WTC11 (cell line): ENCODE results near the gene NATD1. TPM values are rescaled to one million over a fixed set of nuclear protein-coding genes. Genes with fewer than 3 reads are reported as not detected.
A peak's percentile ranks its signal among the peaks of the same experiment; 100 is the strongest.

Experiments
- ATAC-seq: fragments of 200-7000 bp; cut with Tn5 transposase; 2 replicates; pipeline ENCODE4 v1.10.0; 2021; ENCODE audit warnings: mild to moderate bottlenecking, moderate library complexity
- CTCF ChIA-PET: fragments of 300-600 bp; sonication (Branson Sonifier 250); formaldehyde crosslinking; loops from one replicate; lab custom pipeline; 2021; ENCODE audit warnings: antibody characterized with exemption; lab: Charles Lee
- POLR2A ChIA-PET: fragments of 350-600 bp; sonication (Branson Sonifier 250); formaldehyde crosslinking; loops from one replicate; lab custom pipeline; 2021; ENCODE audit warnings: antibody characterized with exemption; lab: Charles Lee
- DNase-seq: peaks from one replicate; pipeline ENCODE4 v3.0.0; 2021; ENCODE audit warnings: low spot score
- H3K27ac Mint-ChIP-seq: 2 replicates; pipeline ENCODE4 v1.8.0; 2021; ENCODE audit warnings: mixed read lengths
- H3K27me3 Mint-ChIP-seq: 2 replicates; pipeline ENCODE4 v1.8.0; 2021; ENCODE audit warnings: low read depth, mild to moderate bottlenecking, moderate library complexity, mixed read lengths
- H3K36me3 Mint-ChIP-seq: 2 replicates; pipeline ENCODE4 v1.8.0; 2021; ENCODE audit warnings: mixed read lengths
- H3K4me1 Mint-ChIP-seq: 2 replicates; pipeline ENCODE4 v1.8.0; 2022; ENCODE audit warnings: mixed read lengths
- H3K4me3 Mint-ChIP-seq: 2 replicates; pipeline ENCODE4 v1.8.0; 2021; ENCODE audit warnings: mild to moderate bottlenecking, moderate library complexity, mixed read lengths
- H3K9me3 Mint-ChIP-seq: 2 replicates; pipeline ENCODE4 v1.8.0; 2021; ENCODE audit warnings: mixed read lengths
- ATF1 ChIP-seq: sonication (generic); formaldehyde crosslinking; IDR thresholded peaks from 2 replicates; pipeline ENCODE4 v1.8.1; 2023; ENCODE audit warnings: mild to moderate bottlenecking, moderate library complexity, missing genetic modification reagents
- FOXP1 ChIP-seq: sonication (generic); formaldehyde crosslinking; IDR thresholded peaks from 2 replicates; pipeline ENCODE4 v1.8.0; 2022; ENCODE audit warnings: missing genetic modification reagents, mild to moderate bottlenecking, moderate library complexity, borderline replicate concordance
- GABPB1 ChIP-seq: sonication (generic); formaldehyde crosslinking; IDR thresholded peaks from 2 replicates; pipeline ENCODE4 v1.8.1; 2023; ENCODE audit warnings: mild to moderate bottlenecking, missing genetic modification reagents
- IRF2 ChIP-seq: sonication (generic); formaldehyde crosslinking; IDR thresholded peaks from 2 replicates; pipeline ENCODE4 v1.8.0; 2022; ENCODE audit warnings: low read depth, missing genetic modification reagents, borderline replicate concordance
- JAZF1 ChIP-seq: fragments of 250-450 bp; sonication (Bioruptor Pico); IDR thresholded peaks from 2 replicates; pipeline ENCODE4 v1.9.0; 2021; ENCODE audit warnings: moderate library complexity, mild to moderate bottlenecking, inconsistent platforms
- MLX ChIP-seq: sonication (generic); formaldehyde crosslinking; IDR thresholded peaks from 2 replicates; pipeline ENCODE4 v1.8.1; 2023; ENCODE audit warnings: mild to moderate bottlenecking, missing genetic modification reagents, moderate library complexity
- NFYB ChIP-seq: sonication (generic); formaldehyde crosslinking; conservative IDR thresholded peaks from 2 replicates; pipeline ENCODE4 v1.8.0; 2022; ENCODE audit warnings: low read depth, missing genetic modification reagents
- NR1H2 ChIP-seq: sonication (generic); formaldehyde crosslinking; IDR thresholded peaks from 2 replicates; pipeline ENCODE4 v1.9.0; 2021; ENCODE audit warnings: mild to moderate bottlenecking, moderate library complexity, missing genetic modification reagents
- NR2C2 ChIP-seq: sonication (generic); formaldehyde crosslinking; IDR thresholded peaks from 2 replicates; pipeline ENCODE4 v1.8.0; 2022; ENCODE audit warnings: mild to moderate bottlenecking, missing genetic modification reagents
- PRDM15 ChIP-seq: sonication (generic); formaldehyde crosslinking; IDR thresholded peaks from 2 replicates; pipeline ENCODE4 v1.8.0; 2022; ENCODE audit warnings: missing genetic modification reagents
- PRRX2 ChIP-seq: fragments of 250-450 bp; sonication (Bioruptor Pico); IDR thresholded peaks from 2 replicates; pipeline ENCODE4 v1.8.0; 2021; ENCODE audit warnings: mild to moderate bottlenecking
- SOX15 ChIP-seq: fragments of 250-450 bp; sonication (Bioruptor Pico); IDR thresholded peaks from 2 replicates; pipeline ENCODE4 v1.9.0; 2021; ENCODE audit warnings: mild to moderate bottlenecking
- ZMAT4 ChIP-seq: fragments of 250-450 bp; sonication (Bioruptor Pico); IDR thresholded peaks from 2 replicates; pipeline ENCODE4 v1.9.0; 2021; ENCODE audit warnings: mild to moderate bottlenecking
- ZNF219 ChIP-seq: sonication (generic); formaldehyde crosslinking; IDR thresholded peaks from 2 replicates; pipeline ENCODE4 v1.8.0; 2023; ENCODE audit warnings: missing genetic modification reagents, mild to moderate bottlenecking, borderline replicate concordance
- ZNF512 ChIP-seq: sonication (generic); formaldehyde crosslinking; IDR thresholded peaks from 2 replicates; pipeline ENCODE4 v1.8.1; 2022; ENCODE audit warnings: missing genetic modification reagents, borderline replicate concordance
- ZNF671 ChIP-seq: fragments of 250-450 bp; sonication (Bioruptor Pico); IDR thresholded peaks from 2 replicates; pipeline ENCODE4 v1.8.0; 2021; ENCODE audit warnings: mild to moderate bottlenecking
- total RNA-seq: library from RNA; stranded (reverse); gene quantifications from 3 replicates; pipeline ENCODE4 v1.2.3, GENCODE V29; 2021

The NATD1 gene
- total RNA-seq, 1 experiment from 2014 or later: 10.1 TPM

GRCh38 chr17:21286066-21286770, 33.0 kb upstream of the NATD1 start:
- ChIA-PET CTCF (interaction anchor here (1.0 to 2.3 kb wide), 4 partner anchors 9 to 225 kb away, joined by 3 to 6 read pairs (median 4); no protein-coding TSS in a partner anchor), POLR2A (interaction anchor here (0.6 kb wide), 1 partner anchor 225 kb away, joined by 4 read pairs; no protein-coding TSS in a partner anchor)
- ATAC-seq: no peak
- peak overlapping the region; percentile 86 for H3K4me3 Mint-ChIP-seq
- TF ChIP-seq SOX15 (CRISPR knock-in tag) (no peak), GABPB1 (CRISPR knock-in tag) (0 out of 2 replicates have a peak, but pooled peaks have one; percentile 51)
- H3K36me3 Mint-ChIP-seq: peaks cover 6% of the 10 kb centered on the region
- H3K9me3 Mint-ChIP-seq: peaks cover 3% of the 10 kb centered on the region; the same call in 1 of the 2 replicates
- peaks cover 14% of the 10 kb centered on the region for H3K4me1 Mint-ChIP-seq
- peaks cover 33% of the 10 kb centered on the region for H3K27me3 Mint-ChIP-seq
- no peak for DNase-seq
- H3K27ac Mint-ChIP-seq: peak overlapping the region; percentile 34

GRCh38 chr17:21285164-21286065, 32.2 kb upstream of the NATD1 start:
- H3K27ac Mint-ChIP-seq: no peak overlapping the region
- DNase-seq (no peak), ATAC-seq (no peak)
- peak overlapping the region; percentile 86 for H3K4me3 Mint-ChIP-seq
- peaks cover under 1% of the 10 kb centered on the region; the same call in 1 of the 2 replicates for H3K9me3 Mint-ChIP-seq
- ChIA-PET CTCF (interaction anchor here (0.6 to 2.3 kb wide), 6 partner anchors 10 to 226 kb away, joined by 3 to 6 read pairs (median 3); no protein-coding TSS in a partner anchor), POLR2A (interaction anchor here (0.6 kb wide), 1 partner anchor 35 kb away, joined by 4 read pairs; no protein-coding TSS in a partner anchor)
- TF ChIP-seq IRF2: no peak
- H3K4me1 Mint-ChIP-seq: peaks cover 14% of the 10 kb centered on the region
- peaks cover 38% of the 10 kb centered on the region for H3K27me3 Mint-ChIP-seq
- peaks cover under 1% of the 10 kb centered on the region; the same call in 1 of the 2 replicates for H3K36me3 Mint-ChIP-seq

GRCh38 chr17:21284319-21285163, 31.3 kb upstream of the NATD1 start, which contains the start of gene MAP2K3:
TSS of gene MAP2K3 (plus strand) at chr17:21284711. CDS start at chr17:21284921, 210 bp downstream.
- Mint-ChIP-seq H3K27me3 (peaks cover 40% of the 10 kb centered on the region), H3K9me3 (no peaks in the 10 kb centered on the region), H3K4me1 (peaks cover 14% of the 10 kb centered on the region), H3K4me3 (peak within 1 kb of the TSS; percentile 86), H3K36me3 (no peaks in the 10 kb centered on the region), H3K27ac (no peak within 1 kb of the TSS)
- ATAC-seq (peak; percentile 94), DNase-seq (peak; percentile 100)
- ChIA-PET CTCF (interaction anchor here (0.6 to 2.3 kb wide), 14 partner anchors 9 to 398 kb away, joined by 3 to 8 read pairs (median 4); partner anchors contain the start of gene USP22), POLR2A (no interaction called here)
- no peak for TF ChIP-seq FOXP1 (CRISPR knock-in tag)
- TF ChIP-seq ATF1 (CRISPR knock-in tag): no peak
- TF ChIP-seq GABPB1 (CRISPR knock-in tag): peak; percentile 27; the same call in 1 of the 2 replicates
- TF ChIP-seq ZNF512 (CRISPR knock-in tag): no peak
- no peak for TF ChIP-seq PRRX2
- TF ChIP-seq ZNF671 (CRISPR knock-in tag): no peak
- TF ChIP-seq ZMAT4 (CRISPR knock-in tag): no peak
- no peak for TF ChIP-seq MLX (CRISPR knock-in tag)
- no peak for TF ChIP-seq NR1H2
- no peak for TF ChIP-seq ZNF219
- peak; percentile 60 for TF ChIP-seq PRDM15 (CRISPR knock-in tag)
- no peak for TF ChIP-seq NR2C2 (CRISPR knock-in tag)
- peak; percentile 87 for TF ChIP-seq NFYB (CRISPR knock-in tag)
- TF ChIP-seq JAZF1 (CRISPR knock-in tag): no peak
